Activated T-cell treated with anti-CD3 and anti-CD28 coated beads for 1 hour (primary cell): ENCODE data around the gene TNRC18.
"Not testable (repeated sequence)": the region's sequence is repeated elsewhere in the genome, so short reads cannot be mapped to it uniquely, and the experiment has no call there.

ENCODE experiments used
- DNase-seq: peaks from one replicate; pipeline ENCODE4 v3.0.0-alpha.2; 2020; ENCODE audit warnings: low read depth

The TNRC18 gene

GRCh38 chr7:5423306-5423975 is at the start of gene TNRC18:
Gene TNRC18 (minus strand): TSS chr7:5423834. CDS start chr7:5421246, 2,588 bp downstream.
- no peak for DNase-seq

GRCh38 chr7:5472432-5473315 is 49.0 kb upstream of the TNRC18 start:
- no peak for DNase-seq

GRCh38 chr7:5471623-5472022 is 48.0 kb upstream of the TNRC18 start:
- DNase-seq: not testable (repeated sequence)

DNA sequence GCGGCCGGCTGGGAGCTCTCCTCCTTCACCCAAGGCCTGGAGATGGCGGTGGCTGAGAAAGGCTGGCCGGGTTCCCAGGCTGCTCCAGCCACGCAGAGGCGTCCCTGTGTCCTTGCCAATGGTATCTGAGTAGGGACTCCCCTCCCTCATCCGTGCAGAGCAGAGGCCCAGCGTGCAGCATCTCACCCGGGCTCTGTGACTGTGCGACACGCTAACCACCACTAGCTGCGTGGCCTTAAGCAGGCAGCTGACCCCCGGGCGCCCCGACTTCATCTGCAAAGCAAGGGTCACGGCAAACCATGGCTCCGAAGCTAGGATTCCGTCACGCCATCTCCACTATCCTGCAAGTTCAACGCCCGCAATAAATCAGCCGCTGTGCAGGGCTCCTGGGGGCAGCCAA is 47.2 kb upstream of the TNRC18 start:
- DNase-seq: no peak

DNA sequence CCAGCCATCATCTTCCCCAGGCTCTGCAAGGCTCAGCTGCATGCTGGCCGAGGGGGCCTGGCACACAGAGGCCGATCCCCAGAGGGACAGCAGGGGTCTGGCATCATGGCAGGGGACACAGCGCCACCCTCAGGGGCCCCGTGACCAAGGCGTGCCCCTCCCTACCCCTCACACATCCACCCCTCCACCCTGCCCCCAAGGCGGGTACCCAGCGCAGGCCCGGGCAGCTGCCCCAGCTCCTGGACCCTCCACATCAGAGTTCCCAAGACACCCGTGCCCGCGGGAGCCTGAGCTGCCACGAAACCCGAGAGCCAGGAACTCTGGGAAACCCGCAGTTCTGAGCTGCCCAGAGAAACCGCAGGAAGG is 46.5 kb upstream of the TNRC18 start:
- no peak for DNase-seq

DNA sequence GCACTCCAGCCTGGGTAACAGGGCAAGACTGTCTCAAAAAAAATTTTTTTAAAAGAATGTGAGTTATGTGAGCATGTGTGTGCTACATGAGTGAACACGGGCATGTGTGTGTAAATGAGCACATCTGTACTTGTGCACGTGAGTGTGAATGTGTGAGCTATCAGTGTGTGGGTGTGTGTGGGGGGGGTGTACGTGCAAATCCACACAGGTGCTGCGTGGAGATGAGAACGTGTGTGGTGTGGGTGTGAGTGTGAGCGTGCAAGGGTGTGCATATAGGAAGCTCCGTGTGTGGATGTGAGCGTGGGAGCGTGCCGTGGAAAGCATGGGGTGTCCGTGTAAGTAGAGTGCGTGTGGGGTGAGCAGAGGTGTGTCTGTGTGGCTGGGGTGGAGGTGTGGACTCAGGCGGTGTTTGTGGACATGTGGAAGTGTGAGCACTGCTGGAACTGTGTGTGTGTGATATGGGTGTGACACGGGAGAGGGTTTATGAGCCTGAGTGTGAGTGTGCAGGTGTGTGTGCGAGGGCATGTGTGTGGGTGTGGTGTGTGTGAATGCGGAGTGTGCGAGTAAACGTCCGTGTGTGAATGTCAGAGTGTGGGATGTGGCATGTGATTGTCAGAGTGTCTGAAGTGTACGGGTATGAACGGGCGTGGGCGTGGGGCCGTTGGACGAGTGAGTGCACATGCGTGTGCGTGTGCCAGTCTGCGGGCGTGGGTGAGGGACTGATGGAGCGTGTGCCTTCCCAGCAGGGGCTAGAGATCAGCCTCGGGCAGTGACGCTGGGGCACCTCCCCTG is 45.9 kb upstream of the TNRC18 start:
- no peak for DNase-seq

GRCh38 chr7:5467645-5468044 is 44.0 kb upstream of the TNRC18 start:
- no peak for DNase-seq

- no peak for DNase-seq
These were observed 42.9 kb upstream of the TNRC18 start for GRCh38 chr7:5466551-5466950.

DNA sequence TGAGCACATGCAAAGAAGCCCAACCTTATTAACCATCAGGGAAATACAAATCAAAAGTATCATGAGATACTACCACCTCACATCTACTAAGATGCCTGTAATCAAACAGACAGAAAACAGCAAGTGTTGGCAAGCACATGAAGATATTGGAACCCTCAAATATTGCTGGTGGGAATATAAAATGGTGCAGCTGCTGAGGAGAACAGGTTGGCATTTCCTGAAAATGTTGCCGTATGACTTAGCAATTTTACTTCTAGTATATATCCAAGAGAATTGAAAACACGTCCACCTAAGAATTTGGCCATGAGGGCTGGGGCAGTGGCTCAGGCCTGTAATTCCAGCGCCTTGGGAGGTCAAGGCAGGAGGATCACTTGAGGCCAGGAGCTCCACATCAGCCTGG is 39.4 kb upstream of the TNRC18 start:
- DNase-seq: no peak

DNA sequence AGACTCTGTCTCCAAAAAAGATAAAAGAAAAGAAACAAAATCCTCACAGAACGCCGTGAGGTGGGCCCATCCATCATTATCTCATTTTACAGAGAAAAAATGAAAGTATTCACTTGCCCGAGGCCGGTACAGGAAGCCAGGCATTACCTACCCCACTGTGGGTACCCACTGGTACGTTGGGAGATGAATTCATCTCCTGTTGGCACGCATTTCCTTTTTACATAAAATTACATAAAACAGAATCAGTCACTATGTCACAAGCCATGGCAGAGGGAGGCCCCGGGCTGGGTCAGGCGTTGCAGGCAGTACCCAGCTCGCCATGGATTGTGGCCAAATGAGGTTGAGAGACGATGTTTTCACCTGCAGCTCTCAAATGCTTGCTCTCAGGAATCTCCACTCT is 38.6 kb upstream of the TNRC18 start:
- DNase-seq: no peak

GRCh38 chr7:5458921-5459480 is 35.4 kb upstream of the TNRC18 start:
- no peak for DNase-seq

DNA sequence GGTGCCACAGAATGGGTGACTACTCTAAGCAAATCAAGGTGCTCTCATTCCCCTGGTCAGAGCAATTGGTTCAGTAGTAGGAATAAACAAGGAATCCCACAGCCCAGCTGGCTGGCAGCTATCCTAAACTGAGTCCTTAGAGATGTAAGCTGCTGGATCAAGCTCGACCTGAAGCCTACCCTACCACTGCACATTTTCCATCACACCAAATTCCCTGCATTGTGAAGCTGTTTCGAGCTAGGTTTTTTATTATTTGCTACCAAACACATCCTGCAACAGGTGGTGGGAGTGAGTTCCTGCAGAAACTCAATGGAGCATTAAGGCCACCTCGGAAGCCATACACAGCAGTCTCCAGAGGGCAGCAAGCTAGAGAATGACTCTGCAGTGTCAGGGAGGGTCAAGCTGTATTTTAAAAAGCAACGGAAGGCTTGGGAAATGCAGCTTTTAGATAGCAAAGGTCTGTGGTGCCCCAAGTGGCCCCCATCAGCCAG is 33.7 kb upstream of the TNRC18 start:
- no peak for DNase-seq

DNA sequence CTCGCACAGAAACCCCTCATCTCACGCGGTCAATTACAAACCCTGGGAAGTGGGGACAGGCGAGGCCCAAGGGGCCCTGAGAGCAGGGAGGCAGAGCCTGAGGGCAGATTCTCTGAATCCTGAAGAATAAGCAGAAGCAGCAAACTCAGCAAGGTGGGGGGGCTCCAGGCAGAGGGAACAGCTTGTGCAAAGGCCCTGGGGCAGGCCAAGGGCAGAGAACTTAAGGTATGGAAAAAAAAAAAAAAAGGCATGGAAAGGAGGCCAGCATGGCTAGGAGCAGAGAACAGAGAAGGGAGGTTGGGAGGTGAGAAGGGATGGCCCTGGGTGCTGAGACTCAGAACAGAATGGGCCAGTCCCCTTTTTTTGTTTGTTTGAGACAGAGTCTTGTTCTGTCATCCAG is 32.8 kb upstream of the TNRC18 start:
- DNase-seq: no peak

GRCh38 chr7:5455581-5456219 is 32.1 kb upstream of the TNRC18 start:
- no peak for DNase-seq

- DNase-seq: no peak
These were observed 31.5 kb upstream of the TNRC18 start for GRCh38 chr7:5455175-5455574.

DNA sequence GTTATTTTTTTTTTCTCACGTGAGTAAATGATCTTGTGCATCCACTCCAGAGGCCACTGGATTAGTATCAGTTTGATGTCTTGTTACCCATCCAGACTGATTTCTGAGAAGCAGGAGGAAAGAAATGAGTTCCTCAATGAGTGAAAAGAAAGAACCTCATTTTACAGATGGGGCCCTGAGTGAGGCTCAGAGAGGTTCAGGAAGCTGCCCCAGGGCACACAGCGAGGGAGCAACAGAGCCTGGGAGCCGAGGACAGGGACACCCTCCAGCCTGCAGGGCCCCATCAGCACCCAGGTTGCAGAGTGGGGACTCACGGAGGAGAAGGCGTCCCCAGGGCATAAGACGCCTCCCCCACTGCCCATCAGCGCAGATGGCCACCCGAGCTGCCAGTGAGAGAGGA is 30.9 kb upstream of the TNRC18 start:
- no peak for DNase-seq

- no peak for DNase-seq
These were observed 30.0 kb upstream of the TNRC18 start for GRCh38 chr7:5453566-5454075.

GRCh38 chr7:5452937-5453540 is 29.4 kb upstream of the TNRC18 start:
- DNase-seq: no peak

- DNase-seq: no peak
These were observed 28.9 kb upstream of the TNRC18 start for GRCh38 chr7:5452470-5452899.

DNA sequence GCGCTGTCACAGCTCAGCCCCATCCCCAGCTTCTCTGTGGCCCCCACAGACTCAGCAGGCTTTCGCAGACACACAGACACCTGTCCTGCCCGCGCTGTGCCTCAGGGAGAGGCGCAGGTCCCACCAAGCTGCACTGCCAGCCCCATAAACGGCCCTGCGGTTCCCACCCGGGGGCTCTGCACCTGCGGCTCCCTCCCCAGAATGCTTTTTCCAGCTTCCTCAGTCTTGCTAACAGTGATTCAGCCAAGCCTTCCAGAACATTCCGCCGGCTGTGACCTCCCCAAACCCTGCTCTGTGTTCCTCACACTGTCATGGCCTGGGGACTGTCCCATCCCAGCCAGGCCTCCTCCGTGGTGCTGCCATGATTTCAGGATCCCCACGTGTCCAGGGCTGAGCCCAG is 27.8 kb upstream of the TNRC18 start:
- DNase-seq: no peak
